HG03103 (cell line): Measurements from ENCODE around the gene AKR1C3.
"Not testable (repeated sequence)": the region's sequence is repeated elsewhere in the genome, so short reads cannot be mapped to it uniquely, and the experiment has no call there.

Experiments
- ATAC-seq: cut with Tn5 transposase; IDR thresholded peaks from one replicate; pipeline ENCODE4 v1.9.1; 2021; ENCODE audit warnings: low read depth; ENCODE audit not compliant: unreplicated experiment

The AKR1C3 gene

DNA sequence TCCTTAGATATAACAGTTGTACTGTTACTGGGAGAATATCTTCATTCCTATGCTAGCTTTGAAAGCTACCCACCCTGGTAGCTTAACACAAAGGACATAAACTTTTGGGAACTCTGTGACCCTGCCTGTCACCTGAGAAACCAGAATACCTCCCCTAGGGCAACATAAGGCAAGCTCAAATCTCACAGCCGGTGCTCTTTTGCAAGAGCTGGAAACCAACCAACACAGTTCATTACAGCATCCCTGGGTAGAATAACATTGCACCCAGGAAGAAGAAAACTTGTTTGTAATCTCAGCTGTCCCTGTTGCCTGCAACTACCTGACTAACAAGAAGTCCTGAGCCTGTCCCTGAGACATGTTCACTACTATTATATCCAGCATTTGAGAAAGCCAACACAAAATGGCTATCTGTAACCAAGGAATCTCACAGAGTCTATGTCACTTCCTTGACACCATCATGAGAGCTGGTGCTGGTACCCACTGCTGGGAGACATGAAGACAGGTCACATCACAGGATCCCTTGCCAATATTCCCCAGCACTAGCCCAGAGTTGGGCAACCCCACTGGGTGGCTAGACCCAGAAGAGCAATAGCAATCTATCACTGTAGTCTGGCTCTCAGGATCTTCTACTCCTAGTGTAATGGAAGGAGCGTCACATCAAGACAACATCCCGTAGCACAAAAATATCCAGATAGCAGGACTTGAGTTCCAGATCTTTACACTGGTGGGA, 31.3 kb downstream of the AKR1C3 start:
- no peak for ATAC-seq

DNA sequence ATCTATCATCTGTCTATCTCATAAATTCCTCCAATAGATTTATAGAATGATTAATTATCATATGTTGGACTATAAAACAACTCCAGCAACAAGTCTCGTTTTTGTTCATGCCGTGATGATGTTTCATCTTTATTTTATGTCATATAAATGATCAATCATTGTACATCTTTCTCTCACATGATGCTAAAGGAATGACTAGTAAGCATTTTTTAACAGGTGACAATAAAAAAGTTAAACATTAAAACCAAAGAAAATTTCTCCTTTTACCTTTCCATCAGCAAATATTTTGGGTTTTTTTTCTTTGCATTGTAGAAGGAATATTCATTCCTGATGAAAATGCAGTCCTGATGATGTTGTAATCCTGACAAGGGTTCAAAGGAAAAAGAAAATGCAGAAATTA, 41.4 kb downstream of the AKR1C3 start:
- ATAC-seq: no peak

DNA sequence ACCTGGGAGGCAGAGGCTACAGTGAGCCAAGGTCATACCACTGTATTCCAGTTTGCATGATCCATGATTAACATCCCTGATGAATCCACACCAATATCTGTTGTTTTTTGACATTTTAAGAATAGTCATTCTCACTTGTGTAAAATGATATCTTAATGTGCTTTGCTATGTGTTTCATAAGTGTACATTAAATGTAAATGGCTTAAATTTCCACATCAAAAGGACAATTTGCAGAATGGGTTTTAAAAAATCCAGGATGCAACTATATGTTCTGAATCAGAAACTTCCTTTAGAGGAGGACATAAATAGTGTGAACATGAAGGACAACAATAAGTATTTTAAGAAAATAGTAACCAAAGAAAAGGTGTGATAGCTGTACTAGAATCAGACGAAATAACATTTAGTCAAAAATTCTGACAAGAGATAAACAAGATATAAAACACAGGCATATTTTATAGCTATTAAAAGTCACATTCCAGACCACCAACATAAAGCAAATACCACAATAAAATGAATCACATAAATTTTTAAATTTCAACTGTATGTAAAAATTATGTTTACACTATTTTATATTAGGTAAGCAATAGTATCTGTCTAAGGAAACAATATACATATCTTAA, 42.4 kb downstream of the AKR1C3 start:
- ATAC-seq: no peak

DNA sequence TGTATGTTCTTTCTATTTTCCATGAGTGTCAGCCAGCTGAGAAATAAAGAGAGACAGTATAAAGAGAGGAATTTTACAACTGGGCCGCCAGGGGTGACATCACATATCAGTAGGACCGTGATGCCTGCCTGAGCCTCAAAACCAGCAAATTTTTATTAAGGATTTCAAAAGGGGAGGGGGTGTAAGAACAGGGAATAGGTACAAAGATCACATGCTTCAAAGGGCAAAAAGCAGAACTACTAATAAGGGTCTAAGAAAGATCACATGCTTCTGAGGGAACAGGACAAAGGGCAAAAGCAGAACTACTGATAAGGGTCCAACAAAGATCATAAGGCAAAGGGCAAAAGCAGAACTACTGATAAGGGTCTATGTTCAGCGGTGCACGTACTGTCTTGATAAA, 43.5 kb downstream of the AKR1C3 start:
- not testable (repeated sequence) for ATAC-seq

DNA sequence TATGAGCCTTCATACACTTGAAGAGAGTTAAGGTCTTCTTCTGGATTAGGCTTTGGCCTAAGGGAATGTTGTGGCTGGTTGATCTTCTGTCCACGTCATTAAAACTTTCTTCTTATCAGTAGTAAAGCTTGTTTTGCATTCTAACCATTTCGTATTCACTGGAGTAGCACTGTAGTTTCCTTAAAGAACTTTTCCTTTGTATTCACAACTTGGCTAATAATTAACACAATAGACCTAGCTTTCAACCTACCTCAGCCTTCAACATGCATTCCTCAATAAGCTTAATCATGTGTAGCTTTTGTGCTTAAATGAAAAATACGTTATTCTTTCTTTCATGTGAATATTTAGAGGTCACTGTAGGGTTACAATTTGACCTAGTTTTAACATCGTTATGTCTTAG, 48.0 kb downstream of the AKR1C3 start:
- ATAC-seq: no peak

DNA sequence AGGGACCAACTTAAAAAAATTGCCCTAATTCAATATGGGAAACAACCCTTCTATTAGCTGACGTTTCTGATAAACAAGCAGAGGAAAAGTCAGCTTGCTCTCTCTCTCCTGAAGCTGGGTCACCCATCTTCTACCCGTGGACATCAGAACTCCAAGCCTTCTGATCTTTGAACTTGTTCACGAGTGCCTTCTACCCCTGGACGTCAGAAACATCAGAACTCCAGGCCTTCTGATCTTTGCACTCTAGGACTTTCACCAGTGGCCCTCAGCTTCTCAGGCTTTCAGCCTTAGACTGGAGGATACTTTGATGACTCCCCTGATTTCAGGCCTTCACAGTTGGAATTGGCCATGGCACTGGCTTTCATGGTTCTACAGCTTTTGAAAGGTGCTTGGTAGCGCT, 48.9 kb downstream of the AKR1C3 start:
- no peak for ATAC-seq

DNA sequence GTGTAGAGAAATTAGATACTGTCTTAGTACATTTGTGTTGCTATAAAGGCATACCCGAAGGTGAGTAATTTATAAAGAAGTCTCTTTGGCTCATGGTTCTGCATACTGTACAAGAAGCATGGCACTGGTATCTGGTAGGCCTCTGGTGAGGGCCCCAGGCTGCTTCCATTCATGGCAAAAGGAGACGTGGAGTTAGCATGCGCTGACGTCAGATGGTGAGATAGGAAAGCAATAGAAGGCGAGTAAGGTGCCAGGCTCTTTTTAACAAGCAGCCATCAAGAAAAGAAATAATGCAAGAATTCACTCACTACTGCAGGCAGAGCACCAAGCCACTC, 52.7 kb downstream of the AKR1C3 start:
- no peak for ATAC-seq

DNA sequence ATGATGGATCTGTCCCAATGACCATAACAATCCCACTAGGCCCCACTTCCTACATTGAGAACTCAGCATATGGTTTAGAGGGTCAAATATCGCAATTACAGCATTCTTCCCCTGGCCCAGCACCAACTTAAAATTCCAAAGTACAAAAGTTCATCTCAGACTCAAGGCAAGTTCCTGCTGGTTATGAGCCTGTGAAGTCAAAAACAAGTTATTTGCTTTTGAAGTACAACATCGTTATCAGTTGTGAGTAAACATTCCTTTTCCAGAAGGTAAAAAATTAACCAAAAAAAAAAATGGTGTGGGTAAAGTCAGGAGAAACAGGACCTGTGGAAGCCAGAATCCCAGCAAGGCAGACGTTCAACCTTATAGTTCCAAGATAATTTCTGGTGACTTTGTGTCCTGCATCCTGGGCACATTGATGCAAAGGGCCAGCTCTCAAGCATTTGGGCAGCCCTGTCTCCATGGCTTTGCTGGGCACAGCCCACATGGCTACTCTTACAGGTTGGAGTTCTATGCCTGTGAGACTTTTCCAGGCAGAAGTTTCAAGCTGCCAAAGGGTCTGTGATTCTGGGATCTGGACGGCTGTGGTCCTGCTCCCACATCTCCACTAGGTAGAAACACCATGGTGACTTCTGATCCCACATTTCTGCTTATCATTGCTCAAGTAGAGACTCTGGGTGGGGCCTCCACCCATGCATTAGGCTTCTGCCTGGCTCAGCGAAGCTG, 53.2 kb downstream of the AKR1C3 start:
- no peak for ATAC-seq

DNA sequence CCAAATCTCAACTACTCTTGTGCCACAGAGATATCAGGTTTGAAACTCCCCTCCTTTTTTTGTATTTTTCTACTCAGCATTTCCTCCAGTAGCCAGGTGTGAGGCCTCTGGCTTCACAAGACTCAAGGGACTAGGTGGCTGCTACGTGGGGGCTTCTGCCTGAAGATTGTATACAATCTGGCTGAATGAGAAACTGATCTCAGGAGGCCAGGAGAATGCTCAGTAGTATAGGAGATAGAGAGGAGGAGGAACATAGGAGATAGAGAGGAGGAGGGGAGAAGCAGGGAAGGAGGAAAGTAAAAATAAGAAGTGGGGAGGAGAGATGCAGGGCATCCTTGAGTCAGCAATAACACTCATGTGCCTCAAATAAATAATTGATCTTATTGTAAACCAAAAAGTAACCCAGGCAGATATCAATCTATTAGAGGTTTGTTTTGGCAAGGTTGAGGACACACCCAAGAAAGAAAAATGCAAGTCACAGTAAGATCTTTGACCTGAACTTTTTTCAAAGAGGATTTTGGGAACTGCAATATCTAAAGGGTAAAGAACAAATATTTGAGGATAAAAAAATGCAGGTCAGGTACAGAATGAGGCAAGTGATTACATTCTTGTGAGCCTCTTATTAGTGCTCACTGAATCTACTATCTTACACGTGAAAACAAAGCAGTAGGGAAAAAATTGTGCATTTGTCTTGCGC, 53.9 kb downstream of the AKR1C3 start:
- no peak for ATAC-seq

DNA sequence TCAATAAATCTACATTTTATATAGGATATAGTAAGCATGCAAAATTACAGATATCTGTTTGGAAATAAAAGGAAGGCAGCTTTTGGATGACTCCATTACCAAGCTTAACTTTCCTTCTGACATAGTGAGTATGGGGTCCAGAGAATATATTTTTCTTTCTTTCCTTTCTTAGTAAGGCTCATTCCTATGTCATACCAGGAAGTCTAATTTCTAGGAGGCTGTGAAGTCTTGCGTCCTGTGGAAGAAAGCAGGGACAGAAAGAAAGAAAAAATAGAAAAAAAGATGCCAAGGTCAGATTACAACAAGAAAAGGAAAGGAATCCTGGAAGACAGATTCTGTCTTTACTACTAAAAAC, 54.4 kb downstream of the AKR1C3 start:
- no peak for ATAC-seq

DNA sequence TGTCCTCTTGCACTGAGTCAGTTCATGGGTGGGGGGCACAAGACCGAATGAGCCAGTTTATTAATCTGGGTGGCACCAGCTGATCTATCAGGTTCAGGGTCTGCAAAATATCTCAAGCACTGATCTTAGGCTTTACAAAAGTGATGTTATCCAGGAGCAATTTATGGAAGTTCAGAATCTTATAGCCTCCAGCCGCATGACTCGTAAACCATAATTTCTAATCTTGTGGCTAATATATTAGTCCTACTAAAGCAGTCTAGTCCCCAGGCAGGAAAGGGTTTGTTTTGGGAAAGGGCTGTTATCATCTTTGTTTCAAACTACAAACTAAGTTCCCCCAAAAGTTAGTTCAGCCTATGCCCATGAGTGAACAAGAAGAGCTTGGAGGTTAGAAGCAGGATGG, 56.9 kb downstream of the AKR1C3 start:
- no peak for ATAC-seq

DNA sequence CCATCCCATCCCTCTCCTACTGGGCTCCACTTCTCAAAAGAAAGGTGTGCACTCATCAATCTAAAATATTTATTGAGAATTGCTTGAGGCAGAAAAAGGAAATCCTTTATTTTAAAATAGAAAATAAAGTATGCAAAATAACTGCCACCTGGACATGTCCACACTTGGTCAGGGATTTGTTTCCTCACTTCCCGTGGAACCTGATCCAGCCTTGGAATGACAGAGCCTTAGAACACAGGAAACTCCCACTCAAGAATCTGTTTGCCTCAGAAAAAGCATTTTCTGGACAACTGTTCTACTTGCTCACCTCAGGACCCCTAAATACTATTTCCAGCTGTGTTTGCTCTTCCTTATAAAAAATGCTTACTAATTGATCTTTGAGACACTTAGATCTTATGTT, 61.7 kb downstream of the AKR1C3 start:
- ATAC-seq: no peak
